ENCODE results near the gene ACP3.
"Not testable (repeated sequence)": the region's sequence is repeated elsewhere in the genome, so short reads cannot be mapped to it uniquely, and the experiment has no call there.

DNA sequence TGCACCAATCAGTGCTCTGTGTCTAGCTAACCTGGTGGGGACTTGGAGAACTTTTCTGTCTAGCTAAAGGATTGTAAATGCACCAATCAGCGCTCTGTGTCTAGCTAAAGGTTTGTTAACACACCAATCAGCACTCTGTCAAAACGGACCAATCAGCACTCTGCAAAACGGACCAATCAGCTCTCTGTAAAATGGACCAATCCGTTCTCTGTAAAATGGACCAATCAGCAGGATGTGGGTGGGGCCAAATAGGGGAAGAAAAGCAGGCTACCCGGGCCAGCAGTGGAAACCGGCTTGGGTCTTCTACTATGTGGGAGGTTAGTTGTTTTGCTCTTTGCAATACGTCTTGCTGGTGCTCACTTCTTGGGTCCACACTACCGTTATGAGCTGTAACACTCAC is 79.6 kb downstream of the ACP3 start:
- TF ChIP-seq CTCF (optimal IDR thresholded peaks at IDR 0.05 in 1 of 3, IDR thresholded peaks at IDR 0.05 in 1 of 3, conservative IDR thresholded peaks at IDR 0.05 in 1 of 3; ENCODE audit: extremely low read depth in 1 of 3, insufficient read depth in 2 of 3, low read length in 3 of 3); EZH2 (IDR thresholded peaks at IDR 0.05; ENCODE audit: low read length): not testable (repeated sequence)

All from keratinocyte (primary cell).